Measurements from ENCODE around the gene LRRK1. TPM values are rescaled to one million over a fixed set of nuclear protein-coding genes. Genes with fewer than 3 reads are reported as not detected.
"Not testable (repeated sequence)": the region's sequence is repeated elsewhere in the genome, so short reads cannot be mapped to it uniquely, and the experiment has no call there.

The LRRK1 gene
- total RNA-seq, 1 experiment from 2014 or later = 9.9 TPM

DNA sequence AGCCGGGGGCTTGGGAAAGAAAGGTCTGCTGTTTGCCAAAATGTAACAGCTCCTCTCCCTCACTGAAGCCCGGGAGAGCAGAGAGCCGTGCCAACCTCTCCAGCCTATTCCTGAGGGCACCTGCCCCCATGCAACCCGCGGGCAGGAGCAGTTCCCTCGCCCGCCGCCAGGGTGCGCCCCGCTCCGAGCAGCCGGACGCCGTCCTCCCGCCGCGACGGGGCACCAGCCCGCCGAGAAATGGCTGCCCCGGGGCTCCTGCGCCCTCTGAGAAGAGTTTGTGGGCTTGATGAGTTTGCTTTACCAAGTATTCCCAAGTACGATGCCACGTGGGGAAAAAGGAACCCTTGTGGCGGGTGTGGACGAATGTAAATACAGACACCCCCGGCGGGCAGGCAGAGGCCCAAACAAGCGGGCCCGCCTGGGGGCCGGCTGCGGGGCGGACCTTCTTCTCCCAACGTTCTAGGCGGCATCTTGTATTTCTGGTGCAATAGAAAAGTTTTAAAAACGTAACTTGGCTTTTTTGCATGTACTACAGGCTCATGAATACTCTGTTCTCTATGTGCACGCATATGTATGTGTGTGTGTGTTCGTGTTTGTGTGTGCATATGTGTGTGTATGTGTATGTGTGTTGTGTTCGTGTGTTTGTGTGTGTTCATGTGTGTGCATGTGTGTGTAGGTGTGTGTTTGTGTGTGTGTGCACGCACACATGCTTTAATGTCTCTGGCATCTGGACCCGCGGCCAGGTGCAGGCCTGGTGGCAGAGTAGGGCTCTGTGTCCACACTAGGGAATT, 169.8 kb downstream of the LRRK1 start:
- peak; percentile 54 for DNase-seq (ENCODE audit: low read depth)

DNA sequence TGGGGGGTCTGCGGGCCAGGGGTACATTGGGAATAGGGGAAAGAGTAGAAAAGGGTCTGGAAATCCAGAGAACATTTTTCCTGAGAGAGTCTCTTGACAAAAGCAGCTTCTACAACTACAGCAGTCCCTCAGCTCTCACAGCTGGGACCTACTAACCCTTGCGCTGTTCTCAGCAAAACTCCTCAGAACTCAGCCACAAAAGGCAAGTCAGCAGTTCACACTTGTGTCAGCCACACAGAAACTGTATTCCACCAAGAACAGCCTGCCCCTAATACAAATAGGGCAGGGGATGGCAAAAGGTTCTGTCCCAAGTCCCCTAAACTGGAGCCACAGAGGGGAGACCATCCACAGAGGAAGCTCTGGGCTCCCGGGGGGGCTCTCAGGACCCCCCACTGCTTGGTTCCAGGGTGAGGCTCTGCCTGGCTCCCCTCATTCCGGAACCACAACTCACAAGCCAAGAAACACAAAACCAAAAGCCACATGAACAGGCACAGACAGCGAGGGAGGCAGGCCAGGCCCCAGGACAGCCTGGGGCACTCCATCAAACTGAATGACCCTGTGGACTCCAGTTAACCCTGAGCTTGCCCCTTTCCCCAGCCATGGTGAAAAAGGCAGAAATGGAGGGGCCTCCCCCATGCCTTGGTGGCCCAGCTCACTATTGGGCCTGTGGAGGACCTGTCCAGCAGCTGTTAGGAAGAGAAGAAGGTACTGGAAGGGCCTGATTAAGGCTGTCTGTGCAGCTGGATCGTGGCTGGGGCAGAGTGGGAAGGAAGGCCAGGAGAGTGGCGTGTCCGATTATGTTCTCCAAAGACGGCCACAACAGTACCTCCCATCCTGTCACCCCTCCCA, 170.6 kb downstream of the LRRK1 start:
- DNase-seq (ENCODE audit: low read depth) = no peak

DNA sequence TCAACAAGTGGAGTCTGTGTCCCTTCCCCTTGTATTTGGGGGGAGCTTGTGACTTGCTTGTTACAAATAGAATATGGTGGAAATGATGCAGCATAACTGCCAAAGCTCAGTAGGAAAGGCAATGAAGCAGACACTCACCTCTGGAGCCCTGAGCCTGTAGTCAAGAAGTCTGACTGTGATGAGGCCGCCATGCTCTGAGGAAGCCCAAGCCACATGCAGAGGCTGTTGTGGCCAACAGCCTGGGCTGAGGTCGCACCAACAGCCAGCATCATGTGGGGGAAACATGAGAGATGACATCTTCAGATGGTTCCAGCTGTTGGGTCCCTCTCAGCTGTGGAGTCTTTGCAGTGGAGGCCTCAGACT, 171.3 kb downstream of the LRRK1 start:
- DNase-seq (ENCODE audit: low read depth) = no peak

DNA sequence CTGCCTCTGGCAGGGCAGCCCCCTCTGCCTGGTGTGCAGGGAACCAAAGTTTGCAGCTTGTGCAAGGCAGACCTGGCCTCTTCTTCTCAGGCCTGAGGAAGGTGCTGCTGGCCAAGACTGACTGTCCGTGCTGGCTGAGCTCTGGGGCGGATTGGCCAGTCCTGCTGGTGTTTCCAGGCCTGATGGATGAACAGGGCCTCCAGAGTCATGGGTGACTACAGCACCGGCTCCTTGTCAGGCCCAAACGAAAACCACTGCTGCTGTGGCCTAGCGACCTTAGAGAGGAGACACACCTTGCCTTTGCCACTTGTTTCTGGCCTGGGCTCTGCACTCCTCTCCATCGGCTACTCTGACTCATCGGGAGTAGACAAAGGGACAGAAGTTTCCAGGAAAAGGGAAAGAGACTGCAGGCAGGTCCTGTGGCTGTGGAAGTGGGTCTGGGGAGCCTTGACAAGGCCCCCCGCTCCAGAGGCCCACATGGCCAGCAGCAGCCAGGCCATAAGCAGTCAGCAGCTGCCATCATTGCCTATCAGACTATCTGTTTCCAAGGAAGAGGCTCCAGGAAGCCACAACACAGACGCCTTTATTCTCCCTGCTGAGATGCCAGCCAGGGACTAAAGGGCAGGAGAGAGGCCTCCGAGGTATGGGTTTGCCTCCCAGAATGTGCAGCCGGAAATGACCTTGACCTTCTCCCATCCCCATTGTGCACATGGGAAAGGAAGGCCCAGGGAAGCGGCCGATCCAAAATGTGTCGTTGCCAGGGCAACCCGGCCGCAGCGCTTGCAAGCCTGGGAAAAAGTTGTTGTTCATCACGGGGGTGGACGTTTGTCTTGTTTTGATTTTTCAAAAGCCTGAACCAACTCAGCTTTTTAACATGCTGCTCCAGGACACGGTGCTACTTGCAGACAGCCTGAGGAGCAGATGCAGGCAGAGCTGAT, 172.2 kb downstream of the LRRK1 start:
- DNase-seq (ENCODE audit: low read depth) = peak; percentile 72

DNA sequence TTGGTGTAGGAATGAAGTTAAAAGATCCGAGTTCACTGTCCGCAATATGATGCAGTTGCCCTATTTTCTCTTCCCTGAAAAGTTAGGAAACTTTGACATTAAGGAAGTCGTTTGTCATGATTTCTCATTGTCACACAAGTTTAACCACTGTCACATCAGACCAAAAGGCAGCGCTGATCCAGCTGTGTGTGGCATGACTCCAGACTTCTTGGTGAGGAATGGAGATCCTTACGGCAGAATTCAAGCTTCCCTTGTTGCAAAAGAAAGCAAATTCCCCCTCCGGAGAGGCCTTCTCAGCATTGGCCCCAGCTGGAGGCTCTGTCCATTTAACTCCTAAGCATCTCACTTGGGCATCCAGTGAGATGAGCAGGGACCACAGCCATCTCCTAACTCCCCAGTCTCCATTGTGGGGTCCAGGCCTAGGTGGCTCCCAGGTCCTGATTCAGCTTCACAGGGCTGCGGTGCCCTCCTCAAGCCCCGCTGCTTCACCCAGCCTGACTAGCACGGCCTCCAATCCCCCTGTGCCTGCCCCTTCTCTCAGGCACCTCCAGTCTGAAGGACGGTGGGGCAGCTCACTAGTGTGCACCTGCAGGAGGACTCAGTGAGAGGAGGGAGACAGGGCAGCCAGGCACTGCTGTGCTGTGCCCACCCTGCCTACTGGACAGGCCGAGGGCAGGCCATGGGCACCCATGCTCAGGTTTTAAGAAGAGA, 173.2 kb downstream of the LRRK1 start:
- no peak for DNase-seq (ENCODE audit: low read depth)

DNA sequence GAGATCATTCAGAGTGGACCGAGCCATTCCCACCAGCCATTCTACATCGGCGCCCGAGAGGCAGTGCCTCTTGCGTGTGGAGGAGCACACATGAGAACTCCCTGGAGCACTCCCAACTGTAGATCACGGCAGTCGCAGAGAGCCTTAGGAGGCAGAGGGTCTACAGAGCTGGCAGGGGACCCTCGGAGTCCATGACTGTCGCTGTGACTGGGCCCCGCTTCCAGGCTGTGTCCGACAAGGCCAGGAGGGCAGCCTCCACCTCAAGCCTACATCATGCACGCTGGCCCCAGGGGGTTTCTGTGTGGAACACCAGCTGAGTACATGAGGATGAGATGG, 173.7 kb downstream of the LRRK1 start:
- DNase-seq (ENCODE audit: low read depth) = no peak

DNA sequence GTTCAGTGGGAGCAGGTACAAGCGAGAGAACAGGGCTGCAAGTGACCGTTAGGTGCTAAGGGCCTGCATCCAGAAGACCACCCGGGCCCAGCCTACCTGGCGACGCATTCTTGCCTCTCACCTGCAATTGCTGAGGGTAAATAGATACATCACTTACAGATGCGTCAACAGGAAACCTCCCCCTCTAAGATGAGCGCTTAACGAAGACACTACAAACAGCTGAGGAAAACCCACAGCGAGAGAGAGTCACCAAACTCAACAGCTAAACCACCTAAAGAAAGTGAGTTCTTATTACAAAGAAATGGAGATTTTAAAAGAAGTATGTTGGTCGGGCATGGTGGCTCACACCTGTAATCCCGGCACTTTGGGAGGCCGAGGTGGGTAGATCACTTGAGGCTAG, 174.8 kb downstream of the LRRK1 start:
- DNase-seq (ENCODE audit: low read depth) = no peak

DNA sequence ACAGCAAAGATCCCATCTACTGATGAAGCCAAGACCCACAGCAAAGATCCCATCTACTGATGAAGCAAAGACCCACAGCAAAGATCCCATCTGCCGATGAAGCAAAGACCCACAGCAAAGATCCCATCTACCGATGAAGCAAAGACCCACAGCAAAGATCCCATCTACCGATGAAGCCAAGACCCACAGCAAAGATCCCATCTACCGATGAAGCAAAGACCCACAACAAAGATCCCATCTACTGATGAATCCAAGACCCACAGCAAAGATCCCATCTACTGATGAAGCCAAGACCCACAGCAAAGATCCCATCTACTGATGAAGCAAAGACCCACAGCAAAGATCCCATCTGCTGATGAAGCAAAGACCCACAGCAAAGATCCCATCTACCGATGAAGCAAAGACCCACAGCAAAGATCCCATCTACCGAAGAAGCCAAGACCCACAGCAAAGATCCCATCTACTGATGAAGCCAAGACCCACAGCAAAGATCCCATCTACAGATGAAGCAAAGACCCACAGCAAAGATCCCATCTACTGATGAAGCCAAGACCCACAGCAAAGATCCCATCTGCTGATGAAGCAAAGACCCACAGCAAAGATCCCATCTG, 176.7 kb downstream of the LRRK1 start:
- DNase-seq (ENCODE audit: low read depth) = not testable (repeated sequence)

DNA sequence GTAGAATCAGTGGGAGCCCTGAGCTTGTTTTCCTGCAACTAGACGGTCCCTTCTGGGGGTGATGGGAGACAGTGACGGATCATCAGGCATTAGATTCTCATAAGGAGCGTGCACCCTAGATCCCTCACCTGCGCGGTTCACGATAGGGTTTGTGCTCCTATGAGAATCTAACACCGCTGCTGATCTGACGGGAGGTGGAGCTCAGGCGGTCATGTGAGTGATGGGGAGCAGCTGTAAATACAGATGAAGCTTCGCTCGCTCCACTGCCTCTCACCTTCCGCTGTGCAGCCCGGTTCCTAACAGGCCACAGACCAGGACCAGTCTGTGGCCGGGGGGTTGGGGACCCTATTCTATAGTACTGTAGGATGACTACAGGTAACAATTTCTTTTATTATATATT, 178.0 kb downstream of the LRRK1 start:
- no peak for DNase-seq (ENCODE audit: low read depth)

DNA sequence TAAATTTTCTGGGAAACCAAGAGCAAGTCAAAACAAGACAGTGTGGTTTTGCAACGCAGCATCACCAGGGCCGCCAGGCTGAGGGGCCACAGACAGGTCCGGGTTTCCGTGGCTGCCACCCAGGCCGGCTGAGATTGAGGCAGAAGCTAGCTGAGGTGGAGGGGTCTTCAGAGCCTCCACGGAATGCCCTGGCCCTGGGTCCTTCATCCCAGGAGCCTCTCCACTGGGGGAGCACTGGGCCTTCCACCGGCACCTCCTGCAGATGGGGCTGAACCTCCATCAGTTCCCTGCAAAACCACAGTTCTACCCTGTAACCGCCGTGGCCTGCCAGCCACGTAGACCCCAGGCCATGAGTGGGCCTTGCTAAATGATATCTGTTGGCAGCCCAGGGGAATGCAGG, 180.0 kb downstream of the LRRK1 start:
- no peak for DNase-seq (ENCODE audit: low read depth)

DNA sequence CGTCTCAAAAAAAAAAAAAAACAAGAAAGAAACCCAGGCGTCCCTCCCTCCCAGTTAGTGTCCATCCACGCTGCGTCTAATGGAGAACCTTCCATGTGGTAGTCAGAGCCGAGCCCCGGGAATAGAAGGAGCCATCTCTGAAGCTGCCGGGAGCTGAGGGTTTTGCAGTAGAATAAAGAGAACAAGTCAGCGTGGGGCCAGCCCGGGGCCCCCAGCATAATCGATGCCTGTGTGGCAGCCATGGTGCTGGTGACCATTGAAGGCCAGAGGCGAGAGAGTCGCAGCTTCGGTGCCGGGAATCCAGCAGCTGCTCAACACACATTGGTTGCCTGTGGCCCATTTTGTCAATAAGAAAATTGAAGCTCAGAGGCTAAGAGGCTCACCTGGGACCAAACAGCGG, 181.0 kb downstream of the LRRK1 start:
- no peak for DNase-seq (ENCODE audit: low read depth)

DNA sequence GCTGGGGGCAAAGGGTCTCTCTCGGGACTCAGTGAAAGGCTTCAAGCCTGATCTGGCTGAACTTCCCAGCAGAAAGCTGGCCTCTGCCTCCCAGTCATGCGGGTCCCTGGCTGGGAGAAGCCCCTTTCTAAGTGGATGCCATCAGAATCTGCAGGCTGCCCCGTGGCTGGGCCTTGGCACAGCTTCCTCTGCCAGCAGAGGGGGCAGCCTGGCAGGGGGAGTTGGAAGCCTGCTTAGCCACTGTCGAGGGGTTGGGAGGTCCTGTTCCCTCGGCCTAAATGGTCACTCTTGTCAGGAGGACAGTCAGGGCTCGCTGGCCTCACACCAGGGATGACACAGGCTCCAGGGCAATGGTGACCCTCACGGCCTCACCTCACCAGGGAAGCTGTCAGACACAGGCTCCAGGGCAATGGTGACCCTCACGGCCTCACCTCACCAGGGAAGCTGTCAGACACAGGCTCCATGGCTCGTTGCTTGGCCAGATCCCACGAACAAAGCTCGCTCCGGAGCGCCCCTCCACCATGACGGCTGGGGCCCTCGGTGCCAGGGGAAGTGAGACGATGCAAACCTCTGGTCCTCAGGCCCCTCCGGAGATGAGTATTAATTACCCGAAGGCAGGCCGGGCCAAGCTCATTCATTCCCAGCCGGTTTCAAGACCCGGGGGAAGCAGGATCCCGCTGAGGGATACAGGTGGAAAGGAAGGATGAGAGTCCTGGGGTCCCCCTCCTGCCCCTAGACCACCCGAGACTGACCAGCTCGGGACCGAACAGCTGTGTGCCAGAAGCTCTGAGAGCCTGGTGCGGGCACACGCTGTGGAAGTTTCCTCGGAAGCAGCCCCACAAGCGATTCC, 181.7 kb downstream of the LRRK1 start:
- DNase-seq (ENCODE audit: low read depth) = no peak

DNA sequence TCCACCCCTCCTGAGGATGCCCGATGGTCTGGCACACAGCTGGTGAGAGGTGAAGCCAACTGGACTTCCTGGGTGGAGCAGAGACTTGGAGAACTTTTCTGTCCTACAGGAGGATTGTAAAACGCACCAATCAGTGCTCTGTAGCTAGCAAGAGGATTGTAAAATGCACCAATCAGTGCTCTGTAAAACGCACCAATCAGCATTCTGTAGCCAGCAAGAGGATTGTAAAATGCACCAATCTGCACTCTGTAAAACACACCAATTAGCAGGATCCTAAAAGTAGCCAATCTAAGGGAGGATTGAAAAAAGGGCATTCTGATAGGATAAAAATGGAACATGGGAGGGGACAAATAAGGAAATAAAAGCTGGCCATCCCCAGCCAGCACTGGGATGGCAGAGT, 182.5 kb downstream of the LRRK1 start:
- DNase-seq (ENCODE audit: low read depth) = no peak

DNA sequence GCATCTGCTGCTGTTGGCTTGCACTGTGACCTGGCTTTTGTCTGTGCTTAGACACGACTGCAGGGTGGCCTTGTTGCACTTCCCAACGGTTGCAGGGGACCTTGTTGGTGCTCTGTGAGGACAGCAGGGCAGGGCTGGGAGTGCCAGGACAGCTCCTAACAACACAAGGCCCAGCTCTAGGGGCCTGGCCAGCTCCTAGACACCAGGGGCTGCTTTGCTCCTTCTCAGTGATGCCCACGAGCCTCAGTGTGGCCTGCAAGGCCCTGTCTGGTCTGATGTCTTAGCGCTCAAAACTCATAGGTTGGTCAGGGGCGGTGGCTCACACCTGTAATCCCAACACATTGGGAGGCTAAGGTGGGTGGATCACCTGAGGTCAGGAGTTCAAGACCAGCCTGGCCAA, 183.6 kb downstream of the LRRK1 start:
- DNase-seq (ENCODE audit: low read depth) = no peak

DNA sequence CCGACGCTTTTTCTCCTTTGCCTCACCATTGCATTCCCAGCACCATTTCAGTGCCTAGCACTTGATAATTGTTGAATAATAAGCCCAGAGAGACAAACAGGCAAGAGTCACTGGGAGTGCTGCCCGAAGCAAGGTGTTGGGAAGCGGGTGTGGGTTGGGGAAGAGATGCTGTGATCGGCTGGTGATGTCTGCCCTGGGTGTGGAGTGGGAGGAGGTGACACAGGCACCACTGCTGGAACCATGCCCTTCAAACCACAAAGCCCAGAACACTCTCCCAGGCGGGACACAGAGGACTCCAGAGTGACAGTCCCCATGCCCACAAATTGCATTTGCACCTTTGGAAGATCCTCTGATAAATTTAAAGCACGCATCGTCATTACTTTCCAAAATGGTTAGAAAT, 184.4 kb downstream of the LRRK1 start:
- DNase-seq (ENCODE audit: low read depth) = no peak

DNA sequence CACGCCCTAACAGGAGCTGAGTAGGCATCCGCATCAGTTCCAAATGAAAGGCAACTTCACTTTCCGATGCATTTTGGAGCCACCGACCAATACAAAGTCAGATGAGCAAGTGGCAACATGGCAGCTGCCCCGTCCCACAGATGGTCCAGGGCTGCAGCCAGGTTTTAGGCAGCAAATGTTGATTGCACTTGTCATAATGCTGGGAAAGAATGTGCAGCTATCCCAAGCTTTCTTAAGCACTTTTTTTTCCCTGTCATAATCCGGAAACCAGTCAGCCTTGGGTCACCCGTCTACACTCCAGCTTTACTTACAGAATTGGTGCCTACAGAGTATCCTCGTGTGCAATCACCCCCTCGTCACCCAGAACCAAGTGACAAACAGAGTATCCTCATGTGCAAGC, 185.0 kb downstream of the LRRK1 start:
- DNase-seq (ENCODE audit: low read depth) = no peak

DNA sequence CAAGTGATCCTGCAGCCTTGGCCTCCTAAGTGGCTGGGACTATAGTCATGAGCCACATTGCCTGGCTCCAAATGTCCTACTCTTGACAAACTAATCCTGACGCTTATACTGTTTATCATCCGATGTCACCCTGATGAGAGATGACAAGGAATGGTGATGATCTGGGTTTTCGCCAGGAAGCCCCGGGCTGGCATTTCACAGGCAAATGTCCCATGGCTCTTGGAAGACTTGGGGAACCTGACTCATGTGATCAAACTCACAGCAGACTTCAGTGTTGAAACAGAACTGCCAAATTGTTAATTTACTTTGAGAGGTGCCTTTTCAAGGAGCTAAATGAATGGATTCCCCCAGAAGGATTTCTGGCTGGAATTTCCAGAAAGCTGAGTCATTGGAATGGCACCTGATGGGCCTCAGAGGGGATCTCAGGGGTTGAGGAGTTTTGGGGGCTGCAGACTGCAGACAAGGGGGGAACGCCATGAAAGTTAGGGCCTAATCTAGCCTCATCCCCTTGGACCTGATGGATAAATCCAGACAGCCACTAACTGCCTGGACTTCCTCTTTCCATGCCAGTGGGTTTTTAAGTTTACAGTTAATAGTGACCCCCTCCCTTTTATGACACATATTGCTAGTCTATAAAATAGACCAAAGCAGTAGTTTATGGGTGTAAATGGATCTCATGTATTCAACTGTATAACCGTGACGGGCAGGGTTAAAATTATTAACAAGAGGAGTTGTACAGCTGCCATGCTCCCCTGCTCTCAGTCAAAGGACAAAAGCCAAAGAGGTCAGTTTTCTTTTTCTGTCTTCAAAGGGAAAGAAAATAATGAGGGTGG, 186.1 kb downstream of the LRRK1 start:
- DNase-seq (ENCODE audit: low read depth) = peak; percentile 21

DNA sequence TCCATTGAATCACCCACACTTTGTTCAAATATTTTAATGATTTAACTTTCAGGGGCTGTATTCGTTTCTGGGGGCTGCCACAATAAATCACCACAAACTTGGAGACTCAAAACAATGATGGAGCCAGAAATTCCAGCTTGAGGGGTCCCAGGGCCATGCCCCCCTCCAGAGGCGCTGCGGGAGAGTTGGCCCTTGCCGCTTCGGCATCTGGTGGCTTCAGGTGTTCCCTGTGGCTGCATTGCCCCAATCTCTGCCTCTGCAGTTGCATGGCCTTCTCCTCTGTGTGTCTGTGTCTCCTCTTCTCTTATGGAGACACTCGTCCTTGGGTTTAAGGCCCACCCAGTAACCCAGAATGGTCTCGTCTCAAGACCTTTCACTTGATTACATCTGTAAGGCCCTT, 187.9 kb downstream of the LRRK1 start:
- DNase-seq (ENCODE audit: low read depth) = no peak
